GM11168 (cell line): ENCODE results near the gene AXIN1.

Experiments used
- in situ Hi-C: fragments of 300-500 bp; cut with MboI; formaldehyde crosslinking; loops from one replicate; pipeline ENCODE4 v1.12.0; 2022; ENCODE audit warnings: low sequenced_read_pairs; ENCODE audit not compliant: unreplicated experiment

AXIN1 gene

GRCh38 chr16:370979-371514 lies 18.5 kb upstream of the AXIN1 start:
- in situ Hi-C loops: no loop called here

GRCh38 chr16:370443-370842 lies 17.9 kb upstream of the AXIN1 start, which contains the start of gene MRPL28:
TSS of gene MRPL28 (minus strand) at chr16:370538. CDS start at chr16:370218, 320 bp downstream.
- in situ Hi-C loops: no loop called here

DNA sequence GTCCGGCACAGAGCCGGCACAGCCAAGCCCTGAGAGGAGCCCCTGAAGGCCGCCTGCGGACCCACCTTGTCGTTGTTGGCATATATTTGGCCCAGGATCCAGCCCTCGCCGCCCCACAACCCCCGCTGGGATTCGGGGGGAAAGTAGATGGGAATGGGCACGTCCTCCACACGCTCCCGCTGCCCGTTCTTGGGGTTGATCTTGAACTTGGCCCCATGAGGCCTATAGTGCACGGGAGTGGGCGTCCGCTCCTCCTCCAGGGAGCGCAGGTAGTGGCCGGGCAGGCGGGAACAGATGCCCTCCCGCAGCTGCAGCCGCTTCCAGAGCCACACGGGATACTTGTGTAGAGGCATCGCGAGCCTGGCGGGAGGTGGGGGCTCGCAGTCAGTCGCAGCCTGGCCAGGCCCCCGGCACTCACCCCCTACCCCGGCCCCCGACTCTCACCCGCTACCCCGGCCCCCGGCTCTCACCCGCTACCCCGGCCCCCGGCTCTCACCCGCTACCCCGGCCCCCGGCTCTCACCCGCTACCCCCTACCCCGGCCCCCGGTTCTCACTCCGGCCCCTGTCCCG lies 17.4 kb upstream of the AXIN1 start:
- in situ Hi-C loops: loop anchor here (10.0 kb wide), 1 partner anchor 145 kb away; the partner anchor contains the start of gene LUC7L

GRCh38 chr16:369275-369865 lies 16.8 kb upstream of the AXIN1 start:
- in situ Hi-C loops: loop anchor here (10.0 kb wide), 1 partner anchor 145 kb away; the partner anchor contains the start of gene LUC7L

GRCh38 chr16:368388-369158 lies 16.1 kb upstream of the AXIN1 start:
- in situ Hi-C loops: loop anchor here (10.0 kb wide), 1 partner anchor 144 kb away; the partner anchor contains the start of gene LUC7L

DNA sequence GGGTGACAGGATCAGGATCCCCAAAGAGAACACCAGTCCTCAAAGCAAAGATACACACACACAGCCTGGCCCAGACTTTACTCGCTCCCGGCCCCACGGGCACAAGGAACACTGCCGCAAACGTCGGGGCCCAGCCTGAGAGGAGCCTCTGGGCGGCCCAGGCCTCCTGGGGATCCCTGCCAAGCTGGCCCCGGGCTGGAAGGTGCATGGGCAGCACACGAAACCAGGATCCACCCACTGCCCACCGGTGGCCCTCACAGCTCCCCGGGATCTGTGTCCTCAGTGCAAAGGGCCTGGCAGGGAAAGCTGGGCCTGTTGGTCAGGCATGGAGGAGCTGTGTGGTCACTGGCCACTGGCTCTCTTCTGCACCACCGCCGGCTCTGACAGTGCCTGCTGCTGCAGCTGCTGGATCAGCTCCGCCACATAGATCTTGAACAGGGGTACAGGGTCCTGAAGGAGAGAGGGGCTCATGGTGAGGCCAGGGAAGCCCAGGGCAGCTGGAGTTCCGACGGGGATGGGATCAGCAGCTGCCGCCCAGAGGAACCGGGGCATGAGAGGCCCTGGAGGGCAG lies 14.9 kb upstream of the AXIN1 start:
- in situ Hi-C loops: loop anchor here (10.0 kb wide), 1 partner anchor 143 kb away; the partner anchor contains the start of gene LUC7L

- in situ Hi-C loops: loop anchor here (10.0 kb wide), 1 partner anchor 142 kb away; the partner anchor contains the start of gene LUC7L
Measured at GRCh38 chr16:366476-366875, 14.0 kb upstream of the AXIN1 start.

DNA sequence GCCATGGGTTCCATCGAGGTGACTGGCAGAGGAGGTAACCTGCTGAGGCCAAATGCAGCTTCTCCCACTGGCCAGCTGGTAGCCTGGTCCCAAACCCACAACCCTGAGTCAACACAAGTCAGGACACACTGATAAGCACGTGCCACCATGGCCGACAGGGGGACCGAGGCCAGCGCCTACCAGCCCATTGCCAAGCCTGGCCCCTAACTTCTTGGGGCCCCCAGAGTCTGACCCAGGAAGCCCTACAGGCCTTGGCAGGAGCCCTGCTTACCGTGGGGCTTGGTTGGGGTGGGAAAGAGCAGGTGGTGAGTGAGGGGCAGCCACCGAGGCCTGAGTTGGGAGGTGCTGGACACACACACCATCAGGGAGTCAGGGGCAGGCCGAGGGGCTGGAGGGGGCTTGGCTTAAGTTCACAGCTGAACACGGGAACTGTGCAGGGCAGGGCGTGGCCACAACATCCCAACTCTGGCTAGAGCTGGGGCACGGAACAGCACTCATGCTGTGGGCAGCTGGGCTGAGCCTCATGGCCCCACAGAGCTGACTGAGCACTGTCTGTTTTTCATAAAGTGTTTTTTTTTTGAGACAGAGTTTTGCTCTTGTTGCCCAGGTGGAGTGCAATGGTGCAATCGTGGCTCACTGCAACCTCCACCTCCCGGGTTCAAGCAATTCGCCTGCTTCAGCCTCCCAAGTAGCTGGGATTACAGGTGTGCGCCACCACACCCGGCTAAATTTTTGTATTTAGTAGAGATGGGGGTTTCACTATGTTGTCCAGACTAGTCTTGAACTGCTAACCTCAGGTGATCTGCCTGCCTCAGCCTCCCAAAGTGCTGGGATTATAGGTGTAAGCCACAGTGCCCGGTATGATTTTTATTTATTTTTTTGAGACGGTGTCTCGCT lies 12.3 kb upstream of the AXIN1 start:
- in situ Hi-C loops: loop anchor here (10.0 kb wide), 1 partner anchor 140 kb away; the partner anchor contains the start of gene LUC7L

DNA sequence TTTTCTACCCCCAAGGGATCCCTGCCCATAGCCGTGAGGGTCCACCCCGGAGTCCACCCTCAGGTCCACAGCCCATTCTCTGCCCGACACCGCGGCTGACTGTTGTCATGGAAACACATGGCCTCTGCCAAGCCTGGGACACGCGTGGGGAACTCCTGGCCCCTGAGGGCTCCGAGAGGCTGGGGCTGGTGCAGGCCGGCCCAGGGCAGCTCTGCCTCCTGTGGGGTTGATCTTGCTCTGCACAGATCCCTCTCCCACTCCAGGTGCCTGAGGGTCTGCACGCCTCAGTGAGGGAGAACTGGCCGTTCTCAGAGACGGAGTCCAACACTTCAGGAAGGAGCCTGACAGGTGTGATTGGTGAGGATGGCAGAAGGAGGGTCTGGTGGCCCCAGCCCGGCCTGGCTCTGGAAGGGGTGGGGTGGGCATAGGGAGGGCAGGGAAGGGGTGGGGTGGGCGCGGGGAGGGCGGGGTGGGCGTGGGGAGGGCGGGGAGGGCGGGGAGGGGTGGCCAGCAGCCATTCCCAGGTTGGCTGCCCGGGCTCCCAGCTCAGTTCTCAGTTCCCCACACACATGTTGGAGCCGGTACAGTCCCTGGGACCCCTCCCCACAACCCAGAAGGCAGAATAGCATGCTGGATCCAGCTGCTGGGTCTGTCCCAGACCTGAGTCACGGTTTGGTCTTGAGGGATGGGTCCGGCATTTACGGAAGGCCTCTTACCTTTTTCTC lies 11.4 kb upstream of the AXIN1 start:
- in situ Hi-C loops: loop anchor here (10.0 kb wide), 1 partner anchor 139 kb away; the partner anchor contains the start of gene LUC7L

- in situ Hi-C loops: loop anchor here (10.0 kb wide), 1 partner anchor 138 kb away; the partner anchor contains the start of gene LUC7L
Measured at GRCh38 chr16:363110-363765, 10.7 kb upstream of the AXIN1 start.

- in situ Hi-C loops: loop anchor here (10.0 kb wide), 1 partner anchor 138 kb away; the partner anchor contains the start of gene LUC7L
Measured at GRCh38 chr16:362702-362999, 10.1 kb upstream of the AXIN1 start.

DNA sequence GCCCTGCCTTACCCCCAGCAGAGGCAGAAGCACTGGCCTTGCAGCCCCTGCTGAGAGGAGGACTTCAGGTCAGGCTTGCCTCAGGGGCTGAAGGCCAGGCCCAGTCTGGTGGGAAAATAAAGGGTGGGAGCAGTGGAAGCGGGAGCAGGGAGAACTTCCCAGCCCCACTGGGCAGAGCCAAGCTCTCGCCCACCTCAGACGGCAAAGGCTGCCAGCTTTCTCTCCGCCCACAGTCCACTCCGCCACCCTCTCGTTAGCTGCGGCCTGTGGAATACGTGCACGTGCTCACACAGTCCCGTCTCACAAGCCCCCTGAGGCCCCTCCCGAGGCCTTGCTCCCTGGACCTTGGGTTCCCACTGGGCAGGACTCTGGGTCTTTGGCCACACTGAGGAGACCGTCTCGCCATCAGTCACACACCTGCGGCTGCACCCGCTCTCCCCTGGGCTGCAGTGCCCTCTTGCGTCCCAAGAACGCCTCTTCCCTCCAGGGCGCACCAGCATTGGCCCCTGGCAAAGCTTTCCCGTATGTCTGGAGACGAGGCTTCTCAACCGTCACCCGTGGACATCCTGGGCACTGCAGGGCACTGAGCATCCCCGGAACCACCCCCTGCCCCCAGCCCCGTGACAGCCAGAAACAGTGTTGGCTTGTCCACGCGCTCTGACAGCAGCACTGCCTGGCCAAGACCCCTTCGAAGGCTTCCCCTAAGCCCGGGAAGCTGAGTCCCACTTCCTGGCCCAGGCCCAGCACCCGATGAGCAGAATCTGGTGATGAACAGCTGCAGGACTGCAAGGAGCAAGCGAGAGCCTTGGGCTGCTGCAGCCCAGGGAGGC lies 9.6 kb upstream of the AXIN1 start:
- in situ Hi-C loops: loop anchor here (10.0 kb wide), 1 partner anchor 137 kb away; the partner anchor contains the start of gene LUC7L

DNA sequence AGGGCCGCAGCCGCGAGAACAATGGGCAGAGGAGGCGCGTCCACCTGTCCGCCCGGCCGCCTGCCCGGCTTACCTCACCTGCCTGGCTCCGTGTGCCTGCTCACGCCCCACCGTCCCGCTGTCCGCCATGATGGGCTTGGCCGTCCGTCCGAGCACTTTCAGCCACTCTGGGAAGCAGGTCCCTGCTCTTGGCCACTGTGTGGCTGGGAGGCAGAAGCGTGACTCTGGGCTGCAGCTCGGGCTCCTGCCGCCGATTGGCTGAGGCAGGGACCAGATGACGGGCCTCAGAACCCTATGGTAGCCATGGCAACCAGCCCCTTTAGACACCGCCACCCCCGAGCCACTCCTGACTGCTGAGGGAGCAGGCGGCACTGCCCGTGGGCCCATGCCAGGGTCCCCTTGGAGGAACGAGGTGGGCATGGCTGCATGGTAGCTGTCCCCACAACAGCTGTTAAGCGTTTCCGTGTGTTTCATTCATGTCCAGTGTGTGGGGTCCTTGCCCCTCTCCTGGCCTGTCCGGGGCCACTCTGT lies 8.9 kb upstream of the AXIN1 start:
- in situ Hi-C loops: loop anchor here (10.0 kb wide), 1 partner anchor 137 kb away; the partner anchor contains the start of gene LUC7L

- in situ Hi-C loops: loop anchor here (10.0 kb wide), 1 partner anchor 136 kb away; the partner anchor contains the start of gene LUC7L
Measured at GRCh38 chr16:360698-361336, 8.3 kb upstream of the AXIN1 start.

DNA sequence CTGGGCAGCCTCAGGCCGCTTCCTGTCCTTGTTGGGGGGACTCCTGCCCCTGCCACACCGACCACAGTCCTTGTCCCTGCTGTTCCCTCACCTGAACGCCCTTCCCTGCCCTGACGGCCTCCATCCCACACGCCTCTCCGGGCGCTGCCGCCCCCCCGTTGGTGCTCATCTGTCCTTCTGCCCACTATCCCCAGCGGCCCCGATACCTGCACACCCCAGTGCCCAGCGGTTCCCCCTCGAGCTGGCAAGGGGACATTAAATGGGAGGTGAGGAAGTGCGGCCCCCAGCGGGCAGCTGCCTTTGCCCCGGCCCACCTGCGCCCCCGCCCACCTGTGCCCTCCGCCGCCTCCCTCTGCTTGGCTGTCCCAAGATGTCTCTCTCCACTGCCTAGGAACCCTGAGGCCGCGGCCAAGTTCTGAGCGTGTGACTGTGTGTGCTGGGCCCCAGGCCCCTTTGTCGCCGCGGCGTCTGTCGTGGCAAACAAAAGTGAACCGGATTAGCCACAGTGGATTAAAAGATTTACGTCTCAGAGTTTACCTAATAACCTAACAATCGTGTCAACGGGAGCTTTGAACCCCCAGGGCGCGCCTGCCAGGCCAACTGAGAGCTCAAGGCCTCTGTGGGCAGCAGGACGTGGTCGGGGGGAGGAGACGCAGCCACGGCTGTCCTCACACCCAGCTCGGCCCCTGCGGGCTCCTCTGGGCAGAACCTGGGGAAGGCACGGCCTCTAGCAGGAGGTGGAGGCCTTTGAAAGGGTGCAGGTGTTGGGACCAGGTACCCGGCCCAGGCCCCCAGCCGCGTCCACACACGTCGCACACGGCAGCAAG lies 7.6 kb upstream of the AXIN1 start:
- in situ Hi-C loops: loop anchor here (10.0 kb wide), 1 partner anchor 135 kb away; the partner anchor contains the start of gene LUC7L
